ENCODE measurements around the gene CBX7. TPM values are rescaled to one million over a fixed set of nuclear protein-coding genes. Genes with fewer than 3 reads are reported as not detected.

Gene CBX7
- total and polyA plus RNA-seq, 2 donors (not counting 1 experiment from before 2014, with no cell fraction given): 2.8 to 14.7 TPM

DNA sequence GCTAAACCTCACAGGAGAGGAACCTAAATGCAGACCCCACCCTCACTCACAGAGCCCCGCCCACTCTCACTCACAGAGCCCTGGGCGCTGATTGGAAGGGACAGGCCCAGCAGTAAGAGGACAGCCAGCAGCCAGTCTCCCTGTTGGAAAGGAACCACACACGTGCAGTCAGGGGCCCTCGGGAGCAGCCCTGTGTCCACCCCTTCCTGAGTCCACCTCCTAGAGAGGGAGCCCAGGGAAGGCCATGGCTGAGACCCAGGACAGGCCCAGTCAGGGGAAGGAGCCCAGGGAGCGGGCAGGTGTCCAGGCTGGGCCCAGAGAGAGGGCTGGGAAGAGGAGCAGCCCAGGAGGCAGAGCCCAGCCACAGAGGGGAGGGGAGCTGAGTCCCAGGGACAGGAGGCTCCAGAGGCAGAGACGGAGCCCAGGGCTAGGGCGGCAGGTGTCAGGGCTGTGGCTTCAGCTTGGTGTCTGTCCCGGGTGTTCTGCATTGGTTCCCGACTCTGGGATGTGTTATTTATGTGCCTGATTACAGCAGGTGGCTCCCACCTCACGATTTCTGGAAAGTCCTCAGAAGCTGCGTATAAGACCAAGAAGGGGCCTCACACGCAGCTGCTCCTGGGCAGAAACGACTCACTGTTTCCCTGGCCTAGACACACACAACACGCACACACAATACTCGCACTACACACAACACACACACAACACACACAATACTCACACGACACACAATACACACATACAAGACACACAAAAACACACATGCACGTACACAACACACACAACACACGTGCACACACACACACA lies 64.4 kb downstream of the CBX7 start:
- H3K4me2 ChIP-seq (ENCODE audit: extremely low read depth, insufficient read depth, low read length): no peak overlapping the region
- no peaks in the 10 kb centered on the region for H3K9me3 ChIP-seq (ENCODE audit: control insufficient read depth, insufficient read depth, low read depth, low read length)
- no peak overlapping the region for H3K4me3 ChIP-seq (replicated peaks in 1 of 4; ENCODE audit: control extremely low read depth in 1 of 4, insufficient read depth in 1 of 4, low read depth in 3 of 4, low read length in 4 of 4)
- H4K20me1 ChIP-seq (ENCODE audit: control insufficient read depth, extremely low read depth, insufficient read depth, low read length): no peaks in the 10 kb centered on the region
- no peak for DNase-seq (ENCODE audit: low read depth in 2 of 2)
- H3K36me3 ChIP-seq (ENCODE audit: control insufficient read depth, insufficient read depth, low read length): no peaks in the 10 kb centered on the region
- TF ChIP-seq EZH2 (IDR thresholded peaks at IDR 0.05; ENCODE audit: low read length, missing control alignments): no peak
- TF ChIP-seq, protein P1, sequence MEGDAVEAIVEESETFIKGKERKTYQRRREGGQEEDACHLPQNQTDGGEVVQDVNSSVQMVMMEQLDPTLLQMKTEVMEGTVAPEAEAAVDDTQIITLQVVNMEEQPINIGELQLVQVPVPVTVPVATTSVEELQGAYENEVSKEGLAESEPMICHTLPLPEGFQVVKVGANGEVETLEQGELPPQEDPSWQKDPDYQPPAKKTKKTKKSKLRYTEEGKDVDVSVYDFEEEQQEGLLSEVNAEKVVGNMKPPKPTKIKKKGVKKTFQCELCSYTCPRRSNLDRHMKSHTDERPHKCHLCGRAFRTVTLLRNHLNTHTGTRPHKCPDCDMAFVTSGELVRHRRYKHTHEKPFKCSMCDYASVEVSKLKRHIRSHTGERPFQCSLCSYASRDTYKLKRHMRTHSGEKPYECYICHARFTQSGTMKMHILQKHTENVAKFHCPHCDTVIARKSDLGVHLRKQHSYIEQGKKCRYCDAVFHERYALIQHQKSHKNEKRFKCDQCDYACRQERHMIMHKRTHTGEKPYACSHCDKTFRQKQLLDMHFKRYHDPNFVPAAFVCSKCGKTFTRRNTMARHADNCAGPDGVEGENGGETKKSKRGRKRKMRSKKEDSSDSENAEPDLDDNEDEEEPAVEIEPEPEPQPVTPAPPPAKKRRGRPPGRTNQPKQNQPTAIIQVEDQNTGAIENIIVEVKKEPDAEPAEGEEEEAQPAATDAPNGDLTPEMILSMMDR (conservative IDR thresholded peaks at IDR 0.05 in 1 of 2, IDR thresholded peaks at IDR 0.05 in 1 of 2; ENCODE audit: low read depth in 1 of 2, low read length in 2 of 2): no peak
- peaks cover 4% of the 10 kb centered on the region for H3K27me3 ChIP-seq (ENCODE audit: control insufficient read depth, insufficient read depth, low read length)
- no peaks in the 10 kb centered on the region for H3K4me1 ChIP-seq (ENCODE audit: control insufficient read depth, extremely low read depth, insufficient read depth, low read length)
- no peak overlapping the region for H3K27ac ChIP-seq (ENCODE audit: insufficient read depth, low read length)
- H2AFZ ChIP-seq (ENCODE audit: low read length): no peak overlapping the region
- no peaks in the 10 kb centered on the region for H3K79me2 ChIP-seq (ENCODE audit: control insufficient read depth, insufficient read depth, low read length)
- H3K9ac ChIP-seq (ENCODE audit: insufficient read depth, low read length): no peak overlapping the region

DNA sequence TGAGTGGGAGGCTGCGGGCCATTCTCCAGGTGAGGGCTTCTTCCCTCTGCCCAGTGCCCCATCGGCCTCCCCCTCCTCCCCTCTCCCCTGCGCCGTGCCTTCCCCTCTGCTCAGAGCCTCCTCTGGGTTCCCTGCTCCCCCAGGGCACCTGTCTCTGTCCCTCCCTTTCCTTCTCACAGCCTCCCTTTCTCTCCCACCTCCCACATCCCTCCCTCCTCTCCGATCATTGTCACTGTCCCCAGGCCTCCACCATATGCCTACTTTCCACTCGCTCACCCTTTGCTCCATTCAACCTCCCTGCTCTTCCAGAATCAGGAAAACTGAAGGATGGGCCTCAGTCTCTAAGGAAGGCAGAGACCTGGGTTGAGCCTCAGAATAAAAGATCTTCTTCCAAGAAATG lies 65.4 kb downstream of the CBX7 start:
- Histone ChIP-seq H3K9ac (ENCODE audit: insufficient read depth, low read length) (no peak overlapping the region), H4K20me1 (ENCODE audit: control insufficient read depth, extremely low read depth, insufficient read depth, low read length) (no peaks in the 10 kb centered on the region), H3K27ac (ENCODE audit: insufficient read depth, low read length) (no peak overlapping the region), H3K9me3 (ENCODE audit: control insufficient read depth, insufficient read depth, low read depth, low read length) (no peaks in the 10 kb centered on the region), H3K4me2 (ENCODE audit: extremely low read depth, insufficient read depth, low read length) (no peak overlapping the region), H3K4me1 (ENCODE audit: control insufficient read depth, extremely low read depth, insufficient read depth, low read length) (no peaks in the 10 kb centered on the region), H3K36me3 (ENCODE audit: control insufficient read depth, insufficient read depth, low read length) (no peaks in the 10 kb centered on the region), H3K79me2 (ENCODE audit: control insufficient read depth, insufficient read depth, low read length) (no peaks in the 10 kb centered on the region), H3K27me3 (ENCODE audit: control insufficient read depth, insufficient read depth, low read length) (peaks cover 2% of the 10 kb centered on the region), H3K4me3 (replicated peaks in 1 of 4; ENCODE audit: control extremely low read depth in 1 of 4, insufficient read depth in 1 of 4, low read depth in 3 of 4, low read length in 4 of 4) (no peak overlapping the region), H2AFZ (ENCODE audit: low read length) (no peak overlapping the region)
- no peak for TF ChIP-seq EZH2 (IDR thresholded peaks at IDR 0.05; ENCODE audit: low read length, missing control alignments)
- TF ChIP-seq, protein P1 (conservative IDR thresholded peaks at IDR 0.05 in 1 of 2, IDR thresholded peaks at IDR 0.05 in 1 of 2; ENCODE audit: low read depth in 1 of 2, low read length in 2 of 2): no peak
- DNase-seq (ENCODE audit: low read depth in 2 of 2): no peak

DNA sequence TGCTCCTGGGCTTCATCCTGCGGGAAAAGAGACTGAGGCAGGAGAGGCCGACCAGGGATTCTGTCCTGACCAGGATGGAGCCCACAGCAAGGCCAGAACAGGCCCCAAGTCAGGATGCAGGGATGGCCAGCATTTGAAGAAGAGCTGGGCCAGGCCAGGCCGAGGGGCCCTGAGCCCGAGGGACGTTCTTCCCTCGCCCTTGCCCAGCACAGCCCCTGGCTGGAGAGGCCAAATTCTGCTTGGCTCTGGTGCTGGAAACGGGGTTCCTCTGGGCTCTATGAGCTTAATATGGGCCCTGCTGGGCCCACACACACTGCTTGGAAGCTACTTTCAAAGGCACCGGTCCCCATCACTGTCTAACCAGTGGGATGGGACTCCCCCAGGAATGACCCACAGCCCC lies 67.8 kb downstream of the CBX7 start:
- no peak overlapping the region for H3K4me3 ChIP-seq (replicated peaks in 1 of 4; ENCODE audit: control extremely low read depth in 1 of 4, insufficient read depth in 1 of 4, low read depth in 3 of 4, low read length in 4 of 4)

More for the DNA sequence above, 67.8 kb downstream of the CBX7 start:
- no peak for TF ChIP-seq EZH2 (IDR thresholded peaks at IDR 0.05; ENCODE audit: low read length, missing control alignments)
- TF ChIP-seq, protein P1 (conservative IDR thresholded peaks at IDR 0.05 in 1 of 2, IDR thresholded peaks at IDR 0.05 in 1 of 2; ENCODE audit: low read depth in 1 of 2, low read length in 2 of 2): no peak
- H3K79me2 ChIP-seq (ENCODE audit: control insufficient read depth, insufficient read depth, low read length): no peaks in the 10 kb centered on the region
- no peak for DNase-seq (ENCODE audit: low read depth in 2 of 2)
- no peaks in the 10 kb centered on the region for H3K9me3 ChIP-seq (ENCODE audit: control insufficient read depth, insufficient read depth, low read depth, low read length)
- H3K9ac ChIP-seq (ENCODE audit: insufficient read depth, low read length): no peak overlapping the region
- no peaks in the 10 kb centered on the region for H3K36me3 ChIP-seq (ENCODE audit: control insufficient read depth, insufficient read depth, low read length)
- H3K4me1 ChIP-seq (ENCODE audit: control insufficient read depth, extremely low read depth, insufficient read depth, low read length): no peaks in the 10 kb centered on the region
- no peaks in the 10 kb centered on the region for H3K27me3 ChIP-seq (ENCODE audit: control insufficient read depth, insufficient read depth, low read length)
- H3K27ac ChIP-seq (ENCODE audit: insufficient read depth, low read length): no peak overlapping the region
- no peaks in the 10 kb centered on the region for H4K20me1 ChIP-seq (ENCODE audit: control insufficient read depth, extremely low read depth, insufficient read depth, low read length)
- no peak overlapping the region for H3K4me2 ChIP-seq (ENCODE audit: extremely low read depth, insufficient read depth, low read length)
- no peak overlapping the region for H2AFZ ChIP-seq (ENCODE audit: low read length)
